ENCODE results near the gene SCN1B.

The SCN1B gene

DNA sequence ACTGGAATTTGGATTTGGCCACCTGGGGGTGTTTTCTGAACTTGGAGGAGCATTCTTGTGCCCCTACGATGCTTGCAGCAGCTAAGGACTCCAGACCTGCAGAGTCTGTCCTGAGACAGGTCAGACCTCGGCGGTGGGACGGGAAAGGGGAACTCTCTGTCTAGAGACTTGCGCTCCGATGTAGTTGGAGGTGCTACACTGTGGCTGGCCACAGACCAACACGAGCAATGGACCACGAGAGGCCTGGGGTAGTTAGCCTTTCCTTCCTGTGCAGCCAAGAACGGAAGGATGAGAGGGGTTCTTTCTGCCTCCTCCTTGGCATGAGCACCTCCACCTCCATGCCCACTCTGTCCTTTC lies 36.0 kb upstream of the SCN1B start:
- TF ChIP-seq CREB1 (IDR thresholded peaks at IDR 0.05; ENCODE audit: low read depth) (no peak), CEBPB (IDR thresholded peaks at IDR 0.05) (no peak), YY1 (IDR thresholded peaks at IDR 0.05; ENCODE audit: low read depth) (no peak), TEAD4 (IDR thresholded peaks at IDR 0.05) (no peak)

- no peak for TF ChIP-seq TAF1 (IDR thresholded peaks at IDR 0.05; ENCODE audit: low read depth)
- no peak for TF ChIP-seq USF1 (IDR thresholded peaks at IDR 0.05)
- TF ChIP-seq NFIC (IDR thresholded peaks at IDR 0.05), result no peak
- no peak for TF ChIP-seq CREB1 (IDR thresholded peaks at IDR 0.05; ENCODE audit: low read depth)
- no peak for TF ChIP-seq MAX (IDR thresholded peaks at IDR 0.05)
- TF ChIP-seq CEBPB (IDR thresholded peaks at IDR 0.05), result no peak
- no peak for TF ChIP-seq RAD21 (IDR thresholded peaks at IDR 0.05; ENCODE audit: low read depth)
- no peak for TF ChIP-seq EGR1 (IDR thresholded peaks at IDR 0.05)
- TF ChIP-seq TEAD4 (IDR thresholded peaks at IDR 0.05), result no peak
- TF ChIP-seq TCF12 (IDR thresholded peaks at IDR 0.05; ENCODE audit: low read depth), result no peak
- no peak for TF ChIP-seq FOXM1 (IDR thresholded peaks at IDR 0.05; ENCODE audit: borderline replicate concordance, low read depth)
- TF ChIP-seq, protein P1, sequence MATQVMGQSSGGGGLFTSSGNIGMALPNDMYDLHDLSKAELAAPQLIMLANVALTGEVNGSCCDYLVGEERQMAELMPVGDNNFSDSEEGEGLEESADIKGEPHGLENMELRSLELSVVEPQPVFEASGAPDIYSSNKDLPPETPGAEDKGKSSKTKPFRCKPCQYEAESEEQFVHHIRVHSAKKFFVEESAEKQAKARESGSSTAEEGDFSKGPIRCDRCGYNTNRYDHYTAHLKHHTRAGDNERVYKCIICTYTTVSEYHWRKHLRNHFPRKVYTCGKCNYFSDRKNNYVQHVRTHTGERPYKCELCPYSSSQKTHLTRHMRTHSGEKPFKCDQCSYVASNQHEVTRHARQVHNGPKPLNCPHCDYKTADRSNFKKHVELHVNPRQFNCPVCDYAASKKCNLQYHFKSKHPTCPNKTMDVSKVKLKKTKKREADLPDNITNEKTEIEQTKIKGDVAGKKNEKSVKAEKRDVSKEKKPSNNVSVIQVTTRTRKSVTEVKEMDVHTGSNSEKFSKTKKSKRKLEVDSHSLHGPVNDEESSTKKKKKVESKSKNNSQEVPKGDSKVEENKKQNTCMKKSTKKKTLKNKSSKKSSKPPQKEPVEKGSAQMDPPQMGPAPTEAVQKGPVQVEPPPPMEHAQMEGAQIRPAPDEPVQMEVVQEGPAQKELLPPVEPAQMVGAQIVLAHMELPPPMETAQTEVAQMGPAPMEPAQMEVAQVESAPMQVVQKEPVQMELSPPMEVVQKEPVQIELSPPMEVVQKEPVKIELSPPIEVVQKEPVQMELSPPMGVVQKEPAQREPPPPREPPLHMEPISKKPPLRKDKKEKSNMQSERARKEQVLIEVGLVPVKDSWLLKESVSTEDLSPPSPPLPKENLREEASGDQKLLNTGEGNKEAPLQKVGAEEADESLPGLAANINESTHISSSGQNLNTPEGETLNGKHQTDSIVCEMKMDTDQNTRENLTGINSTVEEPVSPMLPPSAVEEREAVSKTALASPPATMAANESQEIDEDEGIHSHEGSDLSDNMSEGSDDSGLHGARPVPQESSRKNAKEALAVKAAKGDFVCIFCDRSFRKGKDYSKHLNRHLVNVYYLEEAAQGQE (IDR thresholded peaks at IDR 0.05; ENCODE audit: low read depth), result no peak
- TF ChIP-seq EP300 (IDR thresholded peaks at IDR 0.05; ENCODE audit: borderline replicate concordance), result no peak
- TF ChIP-seq YY1 (IDR thresholded peaks at IDR 0.05; ENCODE audit: low read depth), result no peak
- no peak for TF ChIP-seq ZBTB7A (IDR thresholded peaks at IDR 0.05; ENCODE audit: low read depth)
Measured at GRCh38 chr19:34994643-34995541, 35.4 kb upstream of the SCN1B start.

DNA sequence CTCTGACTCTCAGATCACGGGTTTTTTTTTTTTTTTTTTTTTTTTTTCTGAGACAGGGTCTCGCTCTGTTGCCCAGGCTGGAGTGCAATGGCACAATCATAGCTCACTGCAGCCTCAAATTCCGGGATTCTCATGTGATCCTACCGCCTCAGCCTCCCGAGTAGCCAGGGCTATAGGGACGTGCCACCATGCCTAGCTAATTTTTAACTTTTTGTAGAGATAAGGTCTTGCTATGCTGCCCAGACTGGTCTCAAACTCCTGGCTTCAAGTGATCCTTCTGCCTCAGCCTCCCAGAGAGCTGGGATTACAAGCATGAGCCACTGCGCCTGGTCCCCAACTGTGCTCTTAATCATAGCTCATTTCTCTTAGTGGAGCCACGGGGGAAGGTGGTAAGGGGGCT lies 34.7 kb upstream of the SCN1B start:
- TF ChIP-seq TAF1 (IDR thresholded peaks at IDR 0.05; ENCODE audit: low read depth) (no peak), ZBTB7A (IDR thresholded peaks at IDR 0.05; ENCODE audit: low read depth) (no peak), RAD21 (IDR thresholded peaks at IDR 0.05; ENCODE audit: low read depth) (no peak), TEAD4 (IDR thresholded peaks at IDR 0.05) (no peak), FOXM1 (IDR thresholded peaks at IDR 0.05; ENCODE audit: borderline replicate concordance, low read depth) (no peak), EP300 (IDR thresholded peaks at IDR 0.05; ENCODE audit: borderline replicate concordance) (no peak), TCF12 (IDR thresholded peaks at IDR 0.05; ENCODE audit: low read depth) (no peak), CREB1 (IDR thresholded peaks at IDR 0.05; ENCODE audit: low read depth) (no peak), USF1 (IDR thresholded peaks at IDR 0.05) (no peak)

GRCh38 chr19:34997071-34997617 lies 33.1 kb upstream of the SCN1B start:
- TF ChIP-seq CEBPB (IDR thresholded peaks at IDR 0.05) (no peak), MAX (IDR thresholded peaks at IDR 0.05) (no peak), FOXM1 (IDR thresholded peaks at IDR 0.05; ENCODE audit: borderline replicate concordance, low read depth) (no peak), YY1 (IDR thresholded peaks at IDR 0.05; ENCODE audit: low read depth) (no peak), CREB1 (IDR thresholded peaks at IDR 0.05; ENCODE audit: low read depth) (no peak), EGR1 (IDR thresholded peaks at IDR 0.05) (no peak), TEAD4 (IDR thresholded peaks at IDR 0.05) (no peak), EP300 (IDR thresholded peaks at IDR 0.05; ENCODE audit: borderline replicate concordance) (no peak)

- TF ChIP-seq ZBTB7A (IDR thresholded peaks at IDR 0.05; ENCODE audit: low read depth) (no peak), FOXM1 (IDR thresholded peaks at IDR 0.05; ENCODE audit: borderline replicate concordance, low read depth) (no peak), RAD21 (IDR thresholded peaks at IDR 0.05; ENCODE audit: low read depth) (no peak)
Measured at GRCh38 chr19:34998777-34999497, 31.3 kb upstream of the SCN1B start.

- TF ChIP-seq RAD21 (IDR thresholded peaks at IDR 0.05; ENCODE audit: low read depth) (no peak), NFIC (IDR thresholded peaks at IDR 0.05) (no peak), MAX (IDR thresholded peaks at IDR 0.05) (no peak), CREB1 (IDR thresholded peaks at IDR 0.05; ENCODE audit: low read depth) (peak; percentile 67)
Measured at GRCh38 chr19:34999498-35000337, 30.6 kb upstream of the SCN1B start, which contains the start of gene GRAMD1A. TSS of gene GRAMD1A (plus strand) at chr19:35000323. CDS start at chr19:35000479, 156 bp downstream.

Measured in Ishikawa (cell line).